K562 (cell line): ENCODE measurements around the gene HARS2. TPM values are rescaled to one million over a fixed set of nuclear protein-coding genes. Genes with fewer than 3 reads are reported as not detected.

Experiments
- ATF2 ChIP-seq: sonication (generic); formaldehyde crosslinking; IDR thresholded peaks from 2 replicates; pipeline ENCODE4 v1.8.1; 2022; ENCODE audit warnings: missing genetic modification reagents
- CBFB ChIP-seq: sonication (generic); formaldehyde crosslinking; IDR thresholded peaks from 2 replicates; pipeline ENCODE4 v1.4.0; 2020; ENCODE audit warnings: mild to moderate bottlenecking, missing genetic modification reagents
- CTBP1 ChIP-seq: fragments of 450-650 bp; IDR thresholded peaks from 2 replicates; pipeline ENCODE4 v1.6.1; 2016; ENCODE audit warnings: borderline replicate concordance
- CTCF ChIP-seq, 3 experiments: IDR thresholded peaks in 2 of 3; conservative IDR thresholded peaks in 1 of 3; 2 replicates each; pipeline ENCODE4 v1.5.1; 2011 to 2012; ENCODE audit warnings: low read length in 3 of 3, mild to moderate bottlenecking in 3 of 3, control low read depth in 2 of 3, improper control_type of control experiment in 1 of 3, inconsistent platforms in 1 of 3, low read depth in 1 of 3, mixed read lengths in 1 of 3, moderate library complexity in 1 of 3; ENCODE audit not compliant: insufficient read depth in 2 of 3
- DACH1 ChIP-seq: fragments of 450-650 bp; IDR thresholded peaks from 2 replicates; pipeline ENCODE4 v1.6.1; 2018; ENCODE audit not compliant: partially characterized antibody
- HDAC8 ChIP-seq: fragments of 450-650 bp; IDR thresholded peaks from 2 replicates; pipeline ENCODE4 v1.6.1; 2016; ENCODE audit warnings: mild to moderate bottlenecking, missing genetic modification characterization, moderate library complexity, missing compliant biosample characterization
- MAFG ChIP-seq: fragments of 450-650 bp; conservative IDR thresholded peaks from 2 replicates; pipeline ENCODE4 v1.6.1; 2016; ENCODE audit warnings: missing genetic modification characterization, missing compliant biosample characterization
- NFIX ChIP-seq: fragments of 250-450 bp; sonication (Bioruptor Pico); IDR thresholded peaks from 2 replicates; pipeline ENCODE4 v1.4.0; 2020; ENCODE audit warnings: low read depth, mild to moderate bottlenecking, moderate library complexity
- NR1H2 ChIP-seq: sonication (generic); formaldehyde crosslinking; IDR thresholded peaks from 2 replicates; pipeline ENCODE4 v1.4.0; 2020; ENCODE audit warnings: mild to moderate bottlenecking, missing genetic modification reagents
- NR2F6 ChIP-seq: fragments of 450-650 bp; formaldehyde crosslinking; IDR thresholded peaks from 2 replicates; pipeline ENCODE4 v1.4.0; 2020; ENCODE audit warnings: mild to moderate bottlenecking
- POLR3G ChIP-seq: IDR thresholded peaks from 2 replicates; pipeline ENCODE4 v1.6.1; 2011; ENCODE audit not compliant: insufficient read length, insufficient replicate concordance; ENCODE audit errors: extremely low read depth
- RBFOX2 ChIP-seq: fragments of 200-400 bp; formaldehyde crosslinking; IDR thresholded peaks from 2 replicates; pipeline ENCODE4 v1.6.1; 2017; ENCODE audit warnings: low read depth, mild to moderate bottlenecking, low read length, moderate library complexity
- SIN3A ChIP-seq, 2 experiments: fragments of 150-350 bp in 1 of 2; IDR thresholded peaks; 2 replicates each; pipeline ENCODE4 v1.6.1; 2011 to 2016; ENCODE audit warnings: borderline replicate concordance in 2 of 2, low read depth in 2 of 2, low read length in 2 of 2, mild to moderate bottlenecking in 2 of 2, moderate library complexity in 2 of 2; ENCODE audit not compliant: control insufficient read depth in 1 of 2
- SMARCA5 ChIP-seq: fragments of 450-650 bp; IDR thresholded peaks from 2 replicates; pipeline ENCODE4 v1.6.1; 2016
- SRF ChIP-seq, 2 experiments: fragments of 250-450, 450-650 bp in 1 of 2; sonication (Bioruptor Pico) in 1 of 2; sonication (generic) in 1 of 2; formaldehyde crosslinking; IDR thresholded peaks; 2 replicates each; pipeline versions ENCODE4 v1.5.0 to v1.5.1; 2020 to 2022; ENCODE audit warnings: mild to moderate bottlenecking in 1 of 2, missing genetic modification reagents in 1 of 2
- TEAD1 ChIP-seq, 2 experiments: fragments of 450-650 bp in 1 of 2; sonication (generic) in 1 of 2; formaldehyde crosslinking; IDR thresholded peaks; 2 replicates each; pipeline versions ENCODE4 v1.4.0 to v1.8.0; 2020 to 2022; ENCODE audit warnings: mild to moderate bottlenecking in 2 of 2, missing genetic modification reagents in 1 of 2
- TRIM28 ChIP-seq: fragments of 450-650 bp; IDR thresholded peaks from 2 replicates; pipeline ENCODE4 v1.6.1; 2017
- ZBTB9 ChIP-seq: fragments of 450-650 bp; formaldehyde crosslinking; IDR thresholded peaks from 2 replicates; pipeline ENCODE4 v1.4.0; 2020; ENCODE audit warnings: mild to moderate bottlenecking, moderate library complexity
- ZFP30 ChIP-seq: fragments of 250-450 bp; sonication (Bioruptor Pico); IDR thresholded peaks from 2 replicates; pipeline ENCODE4 v1.8.0; 2022; ENCODE audit warnings: moderate library complexity, mild to moderate bottlenecking, inconsistent platforms, borderline replicate concordance
- ZNF24 ChIP-seq: fragments of 450-650 bp; IDR thresholded peaks from 2 replicates; pipeline ENCODE4 v1.6.1; 2016
- ZNF311 ChIP-seq: fragments of 250-450 bp; sonication (Bioruptor Pico); IDR thresholded peaks from 2 replicates; pipeline ENCODE4 v1.4.0; 2020; ENCODE audit warnings: mild to moderate bottlenecking, moderate library complexity
- ZNF668 ChIP-seq: fragments of 250-450 bp; sonication (Bioruptor Pico); IDR thresholded peaks from 2 replicates; pipeline ENCODE4 v1.8.0; 2022; ENCODE audit warnings: mild to moderate bottlenecking, inconsistent platforms
- ZNF764 ChIP-seq: fragments of 250-450 bp; sonication (Bioruptor Pico); IDR thresholded peaks from 2 replicates; pipeline ENCODE4 v1.4.0; 2020; ENCODE audit warnings: low read depth, mild to moderate bottlenecking, moderate library complexity
- ZNF766 ChIP-seq: fragments of 200-800 bp; sonication (Bioruptor generic); conservative IDR thresholded peaks from 2 replicates; pipeline ENCODE4 v1.6.1; 2016; ENCODE audit warnings: missing genetic modification characterization, missing compliant biosample characterization
- polyA plus RNA-seq, 8 experiments: library from polyadenylated mRNA; depleted of rRNA in 4 of 8; stranded (reverse) in 5 of 8; unstranded in 3 of 8; fragments of >200 nt; fragmentation: Nextera tagmentation in 2 of 8; fragmentation: Illumina TruSeq in 1 of 8; extraction: Ambion mirVana in 2 of 8; extraction: Trizol in 1 of 8; gene quantifications; 2 replicates each; pipeline versions ENCODE4 v1.2.1 to v1.2.3, GENCODE V29; 2011 to 2014; ENCODE audit warnings: inconsistent platforms in 1 of 8, missing spikeins in 1 of 8
- total RNA-seq, 7 experiments: library from RNA; depleted of rRNA in 6 of 7; stranded (reverse); fragments of >200 nt in 6 of 7; fragmentation: Illumina TruSeq in 2 of 7; extraction: Trizol in 2 of 7; gene quantifications; 2 replicates each; pipeline versions ENCODE4 v1.2.1 to v1.2.3, GENCODE V29; 2011 to 2021; ENCODE audit warnings: low replicate concordance in 1 of 7

The HARS2 gene
- total and polyA plus RNA-seq, 9 of the 15 experiments (the other 6 are each of a cell fraction or from before 2014, with no cell fraction given) = 8.5 to 41.6 (median 27.1) TPM

GRCh38 chr5:140690941-140691924 is at the start of gene HARS2, which contains the start of gene HARS1 (continued):
- no peak for TF ChIP-seq ATF2 (CRISPR knock-in tag)
- no peak for TF ChIP-seq ZNF311 (CRISPR knock-in tag)
- no peak for TF ChIP-seq HDAC8
- no peak for TF ChIP-seq ZBTB9 (CRISPR knock-in tag)
- no peak for TF ChIP-seq ZFP30 (CRISPR knock-in tag)
- TF ChIP-seq MAFG (tag) = no peak
- TF ChIP-seq ZNF668 (CRISPR knock-in tag) = no peak
- TF ChIP-seq SIN3A (IDR thresholded peaks at IDR 0.05; ENCODE audit: borderline replicate concordance in 2 of 2, control insufficient read depth in 1 of 2, low read depth in 2 of 2, low read length in 2 of 2) = peak; percentile 84 to 91; a peak in 3 of 4 replicates
- TF ChIP-seq TRIM28 = peak; percentile 65; the same call in 1 of the 2 replicates
- no peak for TF ChIP-seq ZNF764 (CRISPR knock-in tag)
- TF ChIP-seq CTCF (IDR thresholded peaks at IDR 0.05 in 2 of 3, conservative IDR thresholded peaks at IDR 0.05 in 1 of 3; ENCODE audit: insufficient read depth in 2 of 3, low read depth in 1 of 3, low read length in 3 of 3) = no peak
- no peak for TF ChIP-seq DACH1
- TF ChIP-seq RBFOX2 = peak; percentile 97
- TF ChIP-seq SMARCA5 = peak; percentile 73; the same call in 1 of the 2 replicates
- no peak for TF ChIP-seq CBFB (CRISPR knock-in tag)
- TF ChIP-seq POLR3G = no peak
- TF ChIP-seq NFIX (CRISPR knock-in tag) = no peak
- no peak for TF ChIP-seq ZNF24
- TF ChIP-seq NR1H2 (CRISPR knock-in tag) = no peak
- no peak for TF ChIP-seq NR2F6 (CRISPR knock-in tag)
- TF ChIP-seq CTBP1 = peak; percentile 77
- peak in 1 of 2 experiments; percentile 61; a peak in 1 of 4 replicates for TF ChIP-seq SRF (CRISPR knock-in tag; IDR thresholded peaks at IDR 0.05)
- peak in 1 of 2 experiments; percentile 79; a peak in 1 of 4 replicates for TF ChIP-seq TEAD1 (CRISPR knock-in tag; IDR thresholded peaks at IDR 0.05)
- TF ChIP-seq ZNF766 (CRISPR knock-in tag) = no peak
